Fibroblast of skin of left quadriceps (primary cell): ENCODE measurements around the gene MRE11.

Experiments
- DNase-seq, 2 experiments: peaks; one replicate each; pipeline ENCODE4 v3.0.0-alpha.2; 2013; ENCODE audit warnings: low read depth in 2 of 2

Gene MRE11

DNA sequence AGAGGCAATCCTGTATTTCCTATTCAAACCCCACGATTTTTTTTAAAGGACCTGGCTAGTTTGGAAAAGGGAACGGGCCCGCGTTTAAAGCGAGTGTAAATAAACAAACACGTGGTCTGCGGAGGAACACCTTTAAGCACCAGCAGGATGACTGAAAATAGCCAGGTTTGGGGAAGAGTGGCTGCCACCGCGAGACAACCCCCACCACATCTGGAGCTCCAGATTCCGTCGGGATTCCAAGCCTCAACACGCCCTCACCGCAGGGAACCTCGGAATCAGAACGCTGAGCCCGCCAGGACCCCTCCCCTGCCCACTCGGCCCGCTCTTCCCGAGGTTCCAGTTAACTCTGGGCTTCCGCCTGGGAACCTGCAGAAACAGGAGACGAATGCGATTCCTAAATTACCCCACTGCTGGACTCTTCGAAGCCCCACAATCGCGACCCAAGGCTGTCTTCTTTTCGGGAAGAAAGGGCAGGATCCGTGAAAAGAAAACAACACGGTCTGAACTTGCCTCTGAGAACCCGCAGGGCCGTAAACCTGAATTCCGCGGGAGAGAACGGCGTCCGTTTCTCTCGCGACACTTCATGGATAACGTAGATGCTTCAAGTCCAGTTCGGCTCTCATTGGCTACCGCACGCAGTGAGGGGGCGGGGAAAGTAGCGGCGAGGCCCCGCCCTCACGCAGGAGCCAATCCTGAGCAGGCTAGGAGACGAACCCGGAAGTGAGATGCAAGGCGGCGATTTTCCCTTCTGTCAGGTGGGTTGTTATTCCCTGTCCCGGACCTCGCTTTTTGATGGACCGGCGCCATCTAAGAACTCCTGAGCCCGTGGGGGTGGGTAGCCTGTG lies at the start of gene MRE11, which contains the start of gene ANKRD49:
TSS of gene MRE11 (minus strand) at position 564 of the 845 bp plus-strand sequence. CDS start 1,043 bp downstream, outside the sequence.
TSS of gene ANKRD49 (plus strand) at position 704 of the 845 bp plus-strand sequence. CDS start 2,710 bp downstream, outside the sequence.
- peak; percentile 95 to 96 for DNase-seq

DNA sequence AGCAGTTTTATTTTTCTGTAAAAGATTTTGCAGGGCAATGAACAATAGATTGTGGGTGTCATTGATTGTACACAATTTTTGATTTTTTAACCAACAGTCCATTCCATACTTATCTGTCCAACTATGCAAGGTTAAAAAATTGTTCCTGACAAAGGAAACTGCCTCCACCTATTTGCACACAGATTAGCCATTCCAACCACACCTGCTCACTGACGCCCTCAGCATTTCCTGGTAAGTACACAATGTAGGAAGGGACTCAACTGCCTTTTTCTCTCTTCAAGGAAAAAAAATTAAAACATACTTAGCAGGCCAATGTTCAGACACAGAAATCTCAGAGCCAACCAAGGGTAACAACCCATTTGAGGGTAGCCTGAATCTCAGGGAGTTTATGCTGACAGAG lies 45.8 kb upstream of the MRE11 start:
- DNase-seq: no peak

DNA sequence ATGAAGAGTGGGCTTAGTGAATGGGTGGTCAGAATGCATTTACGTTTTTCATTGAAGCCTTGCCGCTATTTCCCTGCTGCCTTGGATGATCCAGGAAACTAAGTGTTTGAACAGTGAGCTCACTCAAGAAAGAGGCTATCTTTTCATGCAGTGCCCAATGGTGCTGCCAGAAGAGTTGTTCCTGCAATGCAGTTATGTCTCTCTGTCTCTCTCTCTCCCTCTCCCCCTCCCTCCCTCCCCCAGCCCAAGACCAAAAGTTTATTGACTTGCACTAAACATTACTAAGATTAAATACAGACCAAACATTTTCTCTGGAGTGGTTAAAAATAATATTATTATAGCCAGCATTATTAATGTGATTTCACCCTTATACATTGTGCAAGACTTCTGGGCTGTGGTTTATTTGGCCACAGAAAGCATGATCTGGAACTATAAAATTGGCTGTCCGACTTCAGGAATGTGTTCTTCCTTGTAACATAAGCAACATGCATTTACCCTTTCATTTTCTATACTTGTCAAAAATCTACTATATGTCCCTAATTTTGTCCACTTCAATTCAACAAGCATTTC lies 43.5 kb upstream of the MRE11 start:
- DNase-seq: peak; percentile 47 to 53

GRCh38 chr11:94536386-94536785 lies 42.7 kb upstream of the MRE11 start:
- no peak for DNase-seq

DNA sequence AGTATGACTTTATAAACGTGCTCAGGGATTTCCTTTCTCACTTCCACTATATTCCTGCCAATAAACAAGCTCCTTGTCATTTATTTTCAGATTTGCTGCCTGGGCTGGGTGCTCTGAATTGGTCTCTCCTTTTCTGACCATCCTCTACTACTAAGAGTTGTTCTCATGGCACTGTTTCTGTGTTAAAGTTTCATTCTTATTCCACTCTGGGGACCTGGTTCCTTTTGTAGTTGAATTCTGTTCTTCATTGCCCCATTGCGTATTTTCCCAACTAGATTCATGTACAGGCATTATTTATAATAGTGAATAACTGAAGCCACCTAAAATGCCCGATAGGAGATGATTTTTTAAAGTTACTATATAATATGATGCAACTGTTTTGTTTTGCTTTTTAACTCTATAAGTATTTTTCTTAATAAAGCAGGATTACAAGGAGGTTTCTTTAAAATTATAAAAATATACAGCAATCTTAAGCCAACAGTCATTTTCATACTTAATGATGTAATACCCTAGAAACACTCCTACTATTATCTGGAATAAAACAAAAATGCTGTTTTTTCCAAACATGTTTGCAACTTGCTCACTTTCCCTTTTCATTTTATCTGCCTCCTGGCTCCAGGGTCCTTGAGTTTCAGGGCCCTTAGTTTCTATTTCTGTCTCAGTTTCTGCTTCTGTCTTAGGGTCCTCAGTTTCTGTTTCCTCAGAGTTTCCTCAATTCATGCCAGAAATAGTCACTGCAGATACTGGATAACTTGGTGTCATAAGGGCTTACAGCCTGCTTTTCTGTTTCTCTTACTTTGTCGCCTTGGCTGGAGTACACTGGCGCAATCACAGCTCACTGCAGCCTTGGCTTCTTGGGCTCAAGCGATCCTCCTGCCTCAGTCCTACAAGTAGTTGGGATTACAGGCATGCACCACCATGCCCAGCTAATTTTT lies 40.3 kb upstream of the MRE11 start:
- DNase-seq: no peak

DNA sequence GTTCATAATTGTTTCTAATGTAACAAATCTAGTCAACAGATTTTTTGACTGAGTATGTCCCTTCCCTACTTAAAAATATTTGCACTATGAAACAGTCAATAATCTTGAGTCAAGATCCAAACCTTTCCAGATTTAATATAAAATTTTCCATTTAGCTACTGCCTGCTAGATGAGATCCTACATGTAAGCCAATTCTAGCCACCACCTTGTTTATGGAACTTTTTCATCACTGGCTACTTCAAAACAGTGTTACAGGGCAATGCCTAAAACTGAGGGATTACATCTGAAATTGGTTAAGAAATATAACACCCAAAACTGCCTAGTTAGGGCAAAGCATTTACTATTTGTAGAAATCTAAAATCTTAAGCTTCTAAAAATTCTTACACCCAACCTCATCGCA lies 39.6 kb upstream of the MRE11 start:
- no peak for DNase-seq

GRCh38 chr11:94532211-94532610 lies 38.6 kb upstream of the MRE11 start:
- no peak for DNase-seq

DNA sequence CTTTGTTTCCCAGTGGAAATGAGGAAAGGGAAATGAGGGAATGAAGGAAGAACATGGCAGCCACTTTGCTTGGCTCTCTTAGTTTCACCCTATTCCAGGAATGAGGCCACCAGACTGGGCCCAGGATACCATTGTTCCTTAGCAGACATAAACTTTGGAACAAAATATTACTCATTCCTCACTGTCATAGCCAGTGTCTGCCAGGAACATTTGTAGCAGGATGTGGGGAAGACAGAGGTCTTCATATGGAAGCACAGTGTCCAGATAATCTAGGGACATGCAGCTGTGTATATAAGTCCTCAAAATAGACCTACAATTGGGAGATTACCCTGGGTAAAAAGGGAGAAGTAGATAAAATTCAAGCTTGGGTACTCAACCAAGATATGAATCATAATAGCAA lies 34.9 kb upstream of the MRE11 start:
- no peak for DNase-seq

GRCh38 chr11:94526645-94527438 lies 33.2 kb upstream of the MRE11 start:
- DNase-seq: no peak

DNA sequence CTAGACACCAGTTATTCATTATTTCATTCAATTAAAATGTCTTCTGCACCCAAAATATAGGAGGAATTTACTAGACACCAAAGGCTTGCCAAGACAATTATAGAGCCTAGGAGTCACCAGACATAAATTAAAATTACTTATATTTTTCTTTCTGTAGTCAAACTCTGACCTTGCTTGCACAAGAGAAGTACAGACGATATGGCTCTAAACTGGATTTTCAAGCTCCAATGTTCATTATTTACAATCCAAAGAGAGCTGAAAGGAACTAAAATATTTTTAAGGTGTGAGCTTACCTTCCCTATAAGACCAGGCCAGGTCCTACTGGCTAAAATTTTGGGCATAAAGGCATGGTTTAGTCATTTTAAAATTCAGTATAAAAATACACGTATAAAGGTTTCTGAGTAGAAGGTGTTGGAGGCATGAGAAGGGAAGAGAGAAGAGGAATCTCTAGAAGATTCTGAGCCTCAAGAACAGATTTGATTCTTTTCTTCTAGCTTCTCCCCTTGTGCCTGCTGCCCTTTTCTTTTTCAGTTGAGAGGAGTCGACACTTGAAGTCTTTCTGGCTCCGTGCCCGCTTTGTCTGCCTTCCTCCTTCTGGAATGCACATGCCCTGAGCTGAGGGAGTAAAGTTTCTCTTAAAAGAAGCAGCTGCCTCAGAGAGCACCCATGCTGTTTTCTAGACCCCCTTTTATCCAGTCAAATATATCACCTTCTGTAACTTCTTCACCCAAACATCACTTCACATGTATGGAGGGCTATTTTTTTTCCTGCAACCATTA lies 32.1 kb upstream of the MRE11 start:
- peak; percentile 75 for DNase-seq

- DNase-seq: no peak
Observed at GRCh38 chr11:94524341-94524740, 30.7 kb upstream of the MRE11 start.

DNA sequence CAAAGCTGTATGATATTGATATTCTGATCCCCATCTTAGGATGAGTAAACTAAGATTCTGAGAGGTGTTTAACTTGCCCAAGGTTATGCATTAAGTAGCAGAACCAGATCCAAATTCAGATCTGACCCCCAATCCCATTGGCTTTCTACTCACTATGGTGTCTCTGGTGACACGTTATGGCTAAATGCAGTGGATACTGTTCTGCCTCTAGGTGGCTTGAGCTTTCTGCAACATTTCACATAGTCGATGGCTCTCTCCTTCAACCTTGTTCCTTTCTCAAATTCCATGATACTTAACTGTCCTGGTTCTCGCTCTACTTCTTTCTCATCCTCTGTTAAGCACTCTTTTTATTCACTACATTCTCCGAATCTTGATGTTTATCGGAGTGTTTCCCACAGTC lies 28.0 kb upstream of the MRE11 start:
- no peak for DNase-seq

- peak in 1 of 2 experiments; percentile 21 for DNase-seq
Observed at GRCh38 chr11:94519478-94520084, 25.9 kb upstream of the MRE11 start.

DNA sequence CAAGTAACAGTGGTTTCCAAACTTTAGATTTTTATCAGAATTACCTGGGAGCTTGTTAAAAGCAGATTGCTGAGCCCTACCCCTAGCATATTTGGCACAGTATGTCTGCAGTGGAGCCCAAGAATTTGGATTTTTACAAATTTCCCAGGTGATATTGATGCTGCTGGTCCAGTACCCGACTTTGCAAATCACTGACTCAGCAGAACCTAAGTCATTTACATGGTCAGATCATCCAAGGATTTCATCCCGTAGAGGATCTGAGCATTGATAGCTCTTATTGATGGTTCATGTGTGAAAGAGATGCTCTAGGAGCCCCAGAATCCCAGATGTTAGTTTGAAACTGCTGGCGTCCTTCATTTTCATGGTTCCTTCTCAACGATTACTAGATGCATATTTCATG lies 24.7 kb upstream of the MRE11 start:
- DNase-seq: no peak

GRCh38 chr11:94516725-94517124 lies 23.1 kb upstream of the MRE11 start:
- DNase-seq: no peak

- DNase-seq: no peak
Observed at GRCh38 chr11:94515398-94515797, 21.8 kb upstream of the MRE11 start.

DNA sequence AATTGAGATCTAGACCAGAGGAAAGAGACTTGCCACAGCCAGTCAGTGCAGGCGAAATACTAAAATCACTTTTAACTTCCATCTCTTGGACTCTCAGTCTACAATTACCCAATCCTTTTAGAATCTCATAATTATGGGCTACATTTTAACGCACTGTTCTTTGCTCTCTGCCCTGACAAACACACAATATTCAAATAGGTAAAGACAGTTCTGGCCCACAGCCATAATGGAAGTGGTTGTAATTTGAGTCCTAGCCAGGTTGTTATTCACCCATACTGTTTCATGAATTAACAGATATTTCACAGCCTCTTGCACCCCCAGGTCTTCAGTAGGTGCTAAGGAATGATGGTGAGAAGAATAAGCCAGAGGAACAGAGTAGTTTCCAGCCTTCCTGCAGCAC lies 19.4 kb upstream of the MRE11 start:
- no peak for DNase-seq

- DNase-seq: no peak
Observed at GRCh38 chr11:94511932-94512781, 18.5 kb upstream of the MRE11 start, which contains the start of gene C11orf97. Gene C11orf97, plus strand, starts transcription at chr11:94512461. Its CDS starts 68 bp downstream, at chr11:94512529.

DNA sequence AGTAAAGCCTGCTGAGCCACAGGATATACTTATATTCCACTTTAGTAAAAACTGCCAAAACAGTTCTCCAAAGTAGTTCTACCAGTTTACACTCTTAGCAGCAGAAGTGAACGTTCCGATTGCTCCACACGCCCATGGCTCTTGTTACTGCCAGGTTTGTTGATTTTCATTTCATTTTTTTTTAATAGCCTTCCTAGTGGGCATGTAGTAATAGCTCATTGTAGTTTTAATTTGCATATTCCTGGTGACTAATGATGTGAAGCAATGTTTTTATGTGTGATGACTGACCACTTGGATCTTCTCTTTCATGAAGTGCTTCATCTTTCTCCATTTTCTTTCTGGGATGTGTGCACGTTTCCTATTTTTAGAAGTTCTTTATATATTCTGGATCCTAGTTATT lies 13.8 kb upstream of the MRE11 start:
- DNase-seq: no peak
